IMR-90 (cell line): ENCODE measurements around the gene KCNK17. TPM values are rescaled to one million over a fixed set of nuclear protein-coding genes. Genes with fewer than 3 reads are reported as not detected.

Experiments used
- ATAC-seq: fragments of 200-7000 bp; cut with Tn5 transposase; 2 replicates; pipeline ENCODE4 v1.9.1; 2020; ENCODE audit warnings: low read depth, mild to moderate bottlenecking, moderate library complexity
- BruUV-seq: library from RNA; stranded (reverse); fragments of 400-500 nt; replicated peaks from 2 replicates; lab custom pipeline; 2021; lab: Mats Ljungman, UMichigan
- CTCF ChIA-PET: fragments of 300-600 bp; formaldehyde crosslinking; extraction: SDS; loops from one replicate; lab custom pipeline; 2021; ENCODE audit warnings: antibody characterized with exemption; lab: Yijun Ruan, JAX
- POLR2A ChIA-PET: fragments of 300-600 bp; sonication (Branson Sonifier 250); formaldehyde crosslinking; loops from one replicate; lab custom pipeline; 2022; ENCODE audit warnings: antibody characterized with exemption; ENCODE audit not compliant: unreplicated experiment; lab: Charles Lee
- DNase-seq: peaks from one replicate; pipeline ENCODE4 v3.0.0; 2013
- H2AFZ ChIP-seq: replicated peaks from 2 replicates; pipeline ENCODE3; 2013; ENCODE audit warnings: low read length, mild to moderate bottlenecking; ENCODE audit not compliant: poor library complexity
- H2AK5ac ChIP-seq: 2 replicates; pipeline ENCODE4 v1.6.1; 2013; ENCODE audit warnings: low read depth, low read length, inconsistent platforms
- H2AK9ac ChIP-seq: replicated peaks from 2 replicates; pipeline ENCODE3; 2013; ENCODE audit warnings: mild to moderate bottlenecking, low read depth, low read length, moderate library complexity; ENCODE audit not compliant: poor library complexity
- H2BK120ac ChIP-seq: 2 replicates; pipeline ENCODE4 v1.6.1; 2013; ENCODE audit warnings: low read depth, low read length, inconsistent platforms
- H2BK15ac ChIP-seq: 3 replicates; pipeline ENCODE4 v1.6.1; 2013; ENCODE audit warnings: low read depth, low read length, inconsistent platforms
- H2BK20ac ChIP-seq: 2 replicates; pipeline ENCODE4 v1.6.1; 2013; ENCODE audit warnings: low read depth, mild to moderate bottlenecking, inconsistent platforms, low read length, moderate library complexity
- H2BK5ac ChIP-seq: 2 replicates; pipeline ENCODE4 v1.6.1; 2013; ENCODE audit warnings: mild to moderate bottlenecking, low read depth, low read length, inconsistent platforms; ENCODE audit not compliant: poor library complexity, severe bottlenecking
- H3K14ac ChIP-seq: replicated peaks from 2 replicates; pipeline ENCODE4 v1.6.1; 2013; ENCODE audit warnings: low read depth, low read length, inconsistent platforms
- H3K18ac ChIP-seq: 2 replicates; pipeline ENCODE4 v1.6.1; 2013; ENCODE audit warnings: low read depth, low read length, control low read depth
- H3K23ac ChIP-seq: 2 replicates; pipeline ENCODE4 v1.6.1; 2013; ENCODE audit warnings: low read depth, low read length, inconsistent platforms
- H3K27ac ChIP-seq: 2 replicates; pipeline ENCODE4 v1.5.1; 2013; ENCODE audit warnings: mild to moderate bottlenecking, control low read depth, low read length; ENCODE audit not compliant: insufficient read depth
- H3K27me3 ChIP-seq: 2 replicates; pipeline ENCODE4 v1.6.1; 2013; ENCODE audit warnings: low read length; ENCODE audit not compliant: control insufficient read depth, insufficient read depth
- H3K36me3 ChIP-seq: 2 replicates; pipeline ENCODE4 v1.6.1; 2013; ENCODE audit warnings: low read length, mixed read lengths; ENCODE audit not compliant: control insufficient read depth, insufficient read depth
- H3K4ac ChIP-seq: 2 replicates; pipeline ENCODE4 v1.6.1; 2013; ENCODE audit warnings: low read depth, low read length, inconsistent platforms
- H3K4me1 ChIP-seq: 2 replicates; pipeline ENCODE4 v1.6.1; 2013; ENCODE audit warnings: low read length, mixed read lengths; ENCODE audit not compliant: control insufficient read depth, insufficient read depth
- H3K4me2 ChIP-seq: 2 replicates; pipeline ENCODE4 v1.6.1; 2013; ENCODE audit warnings: low read depth, mild to moderate bottlenecking, control low read depth, low read length, moderate library complexity
- H3K4me3 ChIP-seq: 2 replicates; pipeline ENCODE4 v1.5.1; 2013; ENCODE audit warnings: low read depth, mild to moderate bottlenecking, control low read depth, low read length, moderate library complexity; ENCODE audit not compliant: insufficient read depth
- H3K56ac ChIP-seq: 2 replicates; pipeline ENCODE4 v1.6.1; 2013; ENCODE audit warnings: low read length, inconsistent platforms; ENCODE audit not compliant: insufficient read depth; ENCODE audit errors: extremely low read depth
- H3K79me1 ChIP-seq, 2 experiments: 2 replicates each; pipeline ENCODE4 v1.6.1; 2013; ENCODE audit warnings: low read length in 2 of 2, inconsistent platforms in 1 of 2, low read depth in 1 of 2
- H3K9ac ChIP-seq: 2 replicates; pipeline ENCODE4 v1.6.1; 2013; ENCODE audit warnings: low read depth, low read length, control low read depth
- H3K9me1 ChIP-seq: 2 replicates; pipeline ENCODE4 v1.6.1; 2013; ENCODE audit warnings: low read length, inconsistent platforms; ENCODE audit not compliant: insufficient read depth
- H3K9me3 ChIP-seq: 2 replicates; pipeline ENCODE4 v1.6.1; 2013; ENCODE audit warnings: low read length; ENCODE audit not compliant: control insufficient read depth, insufficient read depth
- H4K20me1 ChIP-seq: 2 replicates; pipeline ENCODE4 v1.6.1; 2013; ENCODE audit warnings: low read length, inconsistent platforms; ENCODE audit not compliant: insufficient read depth
- H4K5ac ChIP-seq: 2 replicates; pipeline ENCODE4 v1.6.1; 2013; ENCODE audit warnings: mild to moderate bottlenecking, low read depth, low read length, control low read depth
- H4K8ac ChIP-seq, 2 experiments: 2 replicates each; pipeline ENCODE4 v1.6.1; 2013; ENCODE audit warnings: low read depth in 2 of 2, low read length in 2 of 2, control low read depth in 1 of 2, inconsistent platforms in 1 of 2
- H4K91ac ChIP-seq: 2 replicates; pipeline ENCODE4 v1.6.1; 2013; ENCODE audit warnings: low read depth, low read length, inconsistent platforms; ENCODE audit not compliant: insufficient read depth
- BHLHE40 ChIP-seq: fragments of 150-350 bp; IDR thresholded peaks from 2 replicates; pipeline ENCODE4 v1.6.1; 2016; ENCODE audit warnings: mild to moderate bottlenecking, low read depth, low read length
- CEBPB ChIP-seq: IDR thresholded peaks from 2 replicates; pipeline ENCODE4 v1.6.1; 2012; ENCODE audit warnings: low read depth, low read length, improper control_type of control experiment
- CHD1 ChIP-seq: IDR thresholded peaks from 2 replicates; pipeline ENCODE4 v1.6.1; 2012; ENCODE audit warnings: low read depth, low read length, improper control_type of control experiment
- CTCF ChIP-seq: conservative IDR thresholded peaks from 2 replicates; pipeline ENCODE4 v1.5.1; 2012; ENCODE audit warnings: mild to moderate bottlenecking, low read depth, low read length, improper control_type of control experiment
- ELK1 ChIP-seq: fragments of 150-350 bp; IDR thresholded peaks from 2 replicates; pipeline ENCODE4 v1.6.1; 2016; ENCODE audit warnings: low read depth, mild to moderate bottlenecking, low read length, moderate library complexity, borderline replicate concordance
- FOS ChIP-seq: fragments of 150-350 bp; IDR thresholded peaks from 2 replicates; pipeline ENCODE4 v1.6.1; 2016; ENCODE audit warnings: low read depth, low read length
- MAFK ChIP-seq: IDR thresholded peaks from 2 replicates; pipeline ENCODE4 v1.6.1; 2012; ENCODE audit warnings: low read depth, low read length, improper control_type of control experiment
- MAZ ChIP-seq: IDR thresholded peaks from 2 replicates; pipeline ENCODE4 v1.6.1; 2012; ENCODE audit warnings: low read depth, mild to moderate bottlenecking, low read length, improper control_type of control experiment, moderate library complexity, borderline replicate concordance
- MXI1 ChIP-seq: IDR thresholded peaks from 2 replicates; pipeline ENCODE4 v1.6.1; 2012; ENCODE audit warnings: low read depth, mild to moderate bottlenecking, low read length, moderate library complexity, borderline replicate concordance
- NFE2L2 ChIP-seq: fragments of 150-350 bp; IDR thresholded peaks from 2 replicates; pipeline ENCODE4 v1.6.1; 2016; ENCODE audit warnings: low read depth, mild to moderate bottlenecking, low read length
- POLR2A ChIP-seq: IDR thresholded peaks from 2 replicates; pipeline ENCODE4 v1.6.1; 2012; ENCODE audit warnings: mild to moderate bottlenecking, low read depth, low read length
- RAD21 ChIP-seq: IDR thresholded peaks from 2 replicates; pipeline ENCODE4 v1.6.1; 2012; ENCODE audit warnings: low read length, improper control_type of control experiment
- RCOR1 ChIP-seq: IDR thresholded peaks from 2 replicates; pipeline ENCODE4 v1.6.1; 2012; ENCODE audit warnings: mild to moderate bottlenecking, low read length, improper control_type of control experiment; ENCODE audit not compliant: insufficient replicate concordance
- RFX5 ChIP-seq: IDR thresholded peaks from 2 replicates; pipeline ENCODE4 v1.8.0; 2012; ENCODE audit warnings: low read depth, mild to moderate bottlenecking, low read length, moderate library complexity
- SMC3 ChIP-seq: fragments of 150-350 bp; IDR thresholded peaks from 2 replicates; pipeline ENCODE4 v1.6.1; 2016; ENCODE audit warnings: low read depth, mild to moderate bottlenecking, antibody characterized with exemption, low read length, moderate library complexity
- USF2 ChIP-seq: fragments of 150-350 bp; IDR thresholded peaks from 2 replicates; pipeline ENCODE4 v1.6.1; 2017; ENCODE audit warnings: mild to moderate bottlenecking, antibody characterized with exemption, low read length, low read depth
- WGBS, 2 experiments: methylation state at CpG; one replicate each; pipeline versions ENCODE4 v1.1.5 to v1.1.7; 2013; ENCODE audit warnings: missing lambda C conversion rate in 2 of 2; ENCODE audit not compliant: insufficient read length in 1 of 2; ENCODE audit errors: extremely low coverage in 2 of 2; 5-methylcytosine and 5-hydroxymethylcytosine counted together
- dilution Hi-C: fragments of 300-500 bp; cut with HindIII; formaldehyde crosslinking; loops from one replicate; pipeline ENCODE4 v1.14.3; 2018; ENCODE audit warnings: low sequenced_read_pairs; ENCODE audit not compliant: unreplicated experiment
- in situ Hi-C: fragments of 300-500 bp; cut with MboI; formaldehyde crosslinking; loops from 3 replicates; pipeline ENCODE4 v1.14.3; 2019; ENCODE audit warnings: low sequenced_read_pairs, inconsistent platforms, mixed read lengths
- intact Hi-C: fragments of 100-400 bp; cut with micrococcal nuclease; formaldehyde crosslinking; loops from 2 replicates; pipeline ENCODE4 v1.10.0; 2022
- polyA plus RNA-seq, 3 experiments: library from polyadenylated mRNA; depleted of rRNA; stranded (reverse); fragments of >200 nt; gene quantifications; 2 replicates each; pipeline ENCODE4 v1.2.3, GENCODE V29; 2012; ENCODE audit warnings: low replicate concordance in 1 of 3
- total RNA-seq: library from RNA; depleted of rRNA; stranded (reverse); fragments of >200 nt; gene quantifications from 2 replicates; pipeline ENCODE4 v1.2.3, GENCODE V29; 2012

KCNK17 gene
- total and polyA plus RNA-seq, 2 of the 4 experiments (the other 2 are of a cell fraction): not detected

- in situ Hi-C loops (no loop called here), intact Hi-C loops (no loop called here), dilution Hi-C loops (no loop called here)
- H3K4me1 ChIP-seq: no peaks in the 10 kb centered on the region
- H4K20me1 ChIP-seq: no peaks in the 10 kb centered on the region
- H3K9me3 ChIP-seq: no peaks in the 10 kb centered on the region
- no peak overlapping the region for H4K8ac ChIP-seq
- no peak overlapping the region for H3K56ac ChIP-seq
- H3K79me1 ChIP-seq: no peaks in the 10 kb centered on the region
- no peaks in the 10 kb centered on the region for H3K36me3 ChIP-seq
- H3K9me1 ChIP-seq: no peaks in the 10 kb centered on the region
- ATAC-seq: no peak
- no peak overlapping the region for H4K91ac ChIP-seq
- H3K9ac ChIP-seq: no peak overlapping the region
- 3% methylated on average over 60 of the region's 80 CpGs; no CpG with 5 or more reads in 1 of the 2 experiments for WGBS, 2 experiments
- H2AFZ ChIP-seq: no peak overlapping the region
- no peak overlapping the region for H2AK5ac ChIP-seq
- peaks cover 32% of the 10 kb centered on the region; the same call in 1 of the 2 replicates for H3K27me3 ChIP-seq
- no peak overlapping the region for H3K18ac ChIP-seq
- TF ChIP-seq CHD1 (no peak), POLR2A (no peak), MXI1 (no peak), RAD21 (no peak), RCOR1 (no peak), NFE2L2 (no peak), FOS (no peak), RFX5 (no peak), MAFK (no peak), USF2 (no peak), BHLHE40 (no peak), CTCF (no peak), MAZ (no peak), ELK1 (no peak), SMC3 (no peak), CEBPB (no peak)
- no peak overlapping the region for H2BK5ac ChIP-seq
- H2BK15ac ChIP-seq: no peak overlapping the region
- POLR2A ChIA-PET: no interaction called here
- no TSS peak for BruUV-seq
- H3K4me2 ChIP-seq: no peak overlapping the region
- CTCF ChIA-PET: no interaction called here
- H3K4me3 ChIP-seq: no peak overlapping the region
- H3K27ac ChIP-seq: no peak overlapping the region
- no peak overlapping the region for H2BK20ac ChIP-seq
- H2BK120ac ChIP-seq: no peak overlapping the region
- no peak overlapping the region for H3K4ac ChIP-seq
- H3K23ac ChIP-seq: no peak overlapping the region
- H4K5ac ChIP-seq: no peak overlapping the region
- DNase-seq: no peak
- H2AK9ac ChIP-seq: no peak overlapping the region
- no peak overlapping the region for H3K14ac ChIP-seq
Observed at GRCh38 chr6:39313526-39314272, 520 bp downstream of the KCNK17 start.
